Measurements from ENCODE around the gene NKX6-2.

- TF ChIP-seq CTCF (IDR thresholded peaks at IDR 0.05; ENCODE audit: low read depth, low read length) (no peak), POLR2A (IDR thresholded peaks at IDR 0.05; ENCODE audit: extremely low read depth, insufficient read length) (no peak)
Measured at GRCh38 chr10:132742167-132742836, 43.6 kb downstream of the NKX6-2 start.
